H7 (cell line): ENCODE data around the gene CAPN2. TPM values are rescaled to one million over a fixed set of nuclear protein-coding genes. Genes with fewer than 3 reads are reported as not detected.
A peak's percentile ranks its signal among the peaks of the same experiment; 100 is the strongest.

Experiments
- DNase-seq: peaks from one replicate; pipeline ENCODE4 v3.0.0; 2012
- H3K27me3 ChIP-seq: 2 replicates; pipeline ENCODE4 v1.6.0; 2011; ENCODE audit warnings: mild to moderate bottlenecking, low read length; ENCODE audit not compliant: control insufficient read depth, insufficient read depth
- H3K36me3 ChIP-seq: replicated peaks from 2 replicates; pipeline ENCODE4 v1.5.1; 2011; ENCODE audit warnings: low read length; ENCODE audit not compliant: control insufficient read depth, insufficient read depth
- H3K4me3 ChIP-seq: 2 replicates; pipeline ENCODE4 v1.5.1; 2011; ENCODE audit warnings: low read depth, mild to moderate bottlenecking, control low read depth, low read length, moderate library complexity; ENCODE audit not compliant: insufficient read depth
- total RNA-seq: library from RNA; depleted of rRNA; stranded (reverse); fragments of >200 nt; shearing (Covaris generic); gene quantifications from 2 replicates; pipeline ENCODE4 v1.2.3, GENCODE V29; 2014

The CAPN2 gene
- total RNA-seq, 1 experiment from 2014 or later: 46.8 TPM

DNA sequence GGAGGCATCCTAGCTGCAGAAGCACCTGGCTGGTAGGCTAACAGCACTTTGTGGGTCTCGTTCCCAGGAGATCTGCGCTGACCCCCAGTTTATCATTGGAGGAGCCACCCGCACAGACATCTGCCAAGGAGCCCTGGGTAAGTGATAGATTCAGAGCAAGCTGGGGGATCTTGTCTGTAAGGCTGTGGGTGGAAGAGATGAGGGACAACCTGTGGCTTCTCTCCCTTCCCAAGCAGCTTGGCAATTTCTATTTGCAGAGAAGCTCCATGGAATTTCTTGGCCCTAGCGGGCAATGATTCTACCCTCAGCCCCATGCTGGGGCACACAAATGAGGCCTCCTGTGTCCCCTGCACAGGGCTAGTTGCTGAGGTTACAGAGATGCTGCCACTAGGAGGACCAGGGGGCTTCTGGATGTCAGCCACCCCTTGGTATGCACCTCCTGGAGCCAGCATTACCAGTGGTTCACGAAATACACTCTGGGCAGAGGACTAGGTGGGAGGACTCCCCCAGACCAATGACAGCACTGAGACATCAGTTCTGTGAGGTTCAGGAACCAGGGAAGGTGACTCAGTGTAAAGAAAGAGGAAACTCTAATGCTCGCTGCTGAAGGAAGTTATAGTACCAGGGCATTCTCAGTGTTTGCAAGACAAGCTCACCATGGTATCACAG is 5.5 kb downstream of the CAPN2 start:
- Histone ChIP-seq H3K27me3 (peaks cover 15% of the 10 kb centered on the region), H3K4me3 (no peak overlapping the region), H3K36me3 (0 out of 2 replicates have a peak, but pooled peaks cover 2% of the 10 kb centered on the region)
- DNase-seq: no peak

DNA sequence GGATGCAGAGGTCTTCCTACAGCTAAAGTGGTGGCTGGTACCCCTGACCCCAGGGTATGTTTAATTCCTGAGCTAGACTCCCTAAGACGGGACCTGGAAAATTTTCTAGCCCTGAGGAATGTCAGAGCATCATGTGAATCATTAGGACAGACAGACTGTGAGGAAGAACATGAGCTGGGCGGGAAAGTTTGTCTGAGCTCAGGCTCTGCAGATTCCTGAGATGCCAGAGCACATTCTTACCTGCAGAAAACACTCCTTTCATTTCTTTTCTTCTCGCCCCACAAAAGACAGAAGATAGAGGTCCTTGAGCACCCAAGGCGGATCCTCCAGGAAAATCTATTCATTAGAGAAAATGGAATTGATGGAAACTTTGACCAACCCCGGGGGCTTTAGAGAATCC is 6.5 kb downstream of the CAPN2 start:
- H3K36me3 ChIP-seq: 0 out of 2 replicates have a peak, but pooled peaks cover 2% of the 10 kb centered on the region

DNA sequence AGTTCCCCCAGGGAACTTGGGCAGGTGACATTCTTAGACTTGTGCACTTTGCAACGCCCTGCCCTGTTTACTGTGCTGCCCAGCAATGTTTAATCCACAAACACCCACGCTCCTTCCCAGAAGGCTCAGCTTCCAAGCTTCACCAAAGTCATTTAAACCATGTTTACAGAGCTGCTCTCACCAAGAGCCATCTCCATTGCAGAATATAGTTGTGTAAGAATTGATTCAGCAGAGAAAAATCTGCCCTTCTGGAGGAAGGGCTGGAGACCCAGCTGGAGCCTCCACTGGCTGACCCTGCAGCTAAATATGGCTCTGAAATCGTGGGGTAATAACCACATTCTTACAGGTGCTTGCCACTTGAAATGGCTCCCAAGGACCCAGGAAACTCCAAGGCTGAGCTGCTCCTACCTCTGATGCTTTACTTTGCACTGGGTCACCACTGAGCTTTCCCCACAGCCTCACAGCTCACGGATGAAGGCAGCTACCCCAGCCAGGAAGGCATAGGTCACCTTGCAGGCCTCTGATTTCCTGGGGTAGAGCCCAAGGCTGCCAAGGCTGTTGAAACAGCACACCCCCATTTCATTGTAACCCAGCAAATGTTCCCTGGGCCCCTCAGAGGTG is 8.7 kb downstream of the CAPN2 start:
- no peak for DNase-seq
- Histone ChIP-seq H3K27me3 (peaks cover 5% of the 10 kb centered on the region; the same call in 1 of the 2 replicates), H3K4me3 (no peak overlapping the region), H3K36me3 (0 out of 2 replicates have a peak, but pooled peaks cover 2% of the 10 kb centered on the region)

More for the DNA sequence above, 6.5 kb downstream of the CAPN2 start:
- Histone ChIP-seq H3K27me3 (peaks cover 5% of the 10 kb centered on the region; the same call in 1 of the 2 replicates), H3K4me3 (no peak overlapping the region)
- DNase-seq: no peak

DNA sequence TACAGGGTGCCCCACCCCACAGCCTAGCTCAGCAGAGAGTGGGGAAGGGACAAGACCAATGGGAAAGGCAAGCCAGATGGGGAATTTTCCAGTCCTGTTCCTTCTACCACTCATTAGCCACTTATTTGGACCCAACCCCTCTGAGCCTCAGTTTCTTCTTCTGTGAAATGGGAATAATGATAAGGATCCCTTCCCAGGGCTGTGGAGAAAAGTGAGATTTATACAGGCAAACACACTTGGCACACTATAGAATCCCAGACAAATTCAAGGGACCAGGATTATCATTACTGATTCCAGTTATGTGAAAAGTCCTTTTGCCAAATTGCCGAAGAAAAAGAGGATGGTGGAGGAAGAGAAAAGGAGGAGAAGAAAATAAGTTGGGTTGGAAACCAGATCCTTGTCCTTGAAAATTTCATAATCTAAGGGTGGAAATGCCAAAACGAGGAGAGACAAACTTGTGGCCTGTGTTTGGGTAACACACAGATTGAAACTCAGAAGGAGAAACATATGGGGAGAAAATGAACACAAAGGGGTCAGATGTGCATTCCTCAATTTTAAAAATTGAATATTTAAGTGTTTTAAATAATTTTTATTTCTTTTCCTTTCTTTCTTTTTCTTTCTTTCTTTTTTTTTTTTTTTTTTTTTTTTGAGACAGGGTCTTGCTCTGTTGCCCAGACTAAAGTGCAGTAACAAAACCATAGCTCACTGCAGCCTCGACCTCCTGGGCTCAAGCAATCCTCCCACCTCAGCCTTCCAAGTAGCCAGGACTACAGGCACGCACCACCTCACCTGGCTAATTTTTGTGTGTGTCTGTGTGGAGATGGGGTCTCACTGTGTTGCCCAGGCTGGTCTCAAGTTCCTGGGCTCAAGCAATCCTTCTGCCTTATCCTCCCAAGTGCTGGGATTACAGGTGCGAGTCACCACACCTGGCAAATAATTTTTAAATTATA is 9.6 kb downstream of the CAPN2 start:
- Histone ChIP-seq H3K27me3 (peaks cover 5% of the 10 kb centered on the region; the same call in 1 of the 2 replicates), H3K36me3 (0 out of 2 replicates have a peak, but pooled peaks cover 2% of the 10 kb centered on the region), H3K4me3 (no peak overlapping the region)
- DNase-seq: no peak

DNA sequence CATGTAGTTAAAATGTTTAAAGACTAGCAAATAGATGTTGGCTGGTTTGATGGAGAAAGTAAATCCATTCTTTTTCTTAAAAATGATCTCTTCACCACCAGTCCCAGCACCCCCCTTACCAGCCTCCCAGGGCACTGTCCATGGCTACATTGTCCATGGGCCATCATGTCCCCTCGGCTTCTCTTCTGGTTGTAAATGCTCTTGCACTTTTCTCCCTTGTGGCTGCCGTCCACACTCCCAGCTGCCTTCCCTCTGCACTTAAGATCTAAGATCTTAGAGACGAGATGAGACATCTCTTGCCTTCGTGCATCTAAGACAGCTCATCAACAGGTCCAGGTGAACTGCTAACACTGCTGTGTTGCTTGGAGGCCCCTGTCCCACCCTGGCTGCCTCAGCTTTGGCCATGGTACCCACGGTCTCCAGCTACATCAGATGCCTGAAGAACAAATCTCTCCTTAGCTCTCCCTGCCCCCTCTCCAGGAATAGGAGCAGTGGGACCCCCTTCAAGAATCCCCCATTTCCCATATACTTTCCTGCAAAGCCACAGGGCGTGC is 11.1 kb downstream of the CAPN2 start:
- peaks cover 11% of the 10 kb centered on the region for H3K27me3 ChIP-seq
- no peak overlapping the region for H3K4me3 ChIP-seq
- DNase-seq: no peak
- no peaks in the 10 kb centered on the region for H3K36me3 ChIP-seq

DNA sequence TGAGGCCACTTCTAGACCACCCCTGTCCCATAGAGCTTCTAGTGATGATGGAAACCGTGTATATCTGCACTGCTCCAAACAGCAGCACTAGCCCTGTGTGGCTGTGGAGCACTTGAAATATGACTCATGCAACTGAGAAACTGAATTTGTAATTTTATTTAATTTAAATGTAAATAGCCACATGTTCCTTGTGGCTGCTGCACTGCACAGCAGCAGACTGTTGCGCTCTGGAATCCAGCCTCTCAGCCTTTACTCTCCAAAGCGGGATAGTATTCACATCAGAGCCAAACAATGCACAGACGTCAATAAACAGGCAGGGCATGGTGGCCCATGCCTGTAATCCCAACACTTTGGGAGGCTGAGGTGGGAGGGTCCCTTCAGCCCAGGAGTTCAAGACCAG is 12.0 kb downstream of the CAPN2 start:
- DNase-seq: no peak
- Histone ChIP-seq H3K27me3 (peaks cover 20% of the 10 kb centered on the region), H3K4me3 (no peak overlapping the region), H3K36me3 (no peaks in the 10 kb centered on the region; the same call in 1 of the 2 replicates)

DNA sequence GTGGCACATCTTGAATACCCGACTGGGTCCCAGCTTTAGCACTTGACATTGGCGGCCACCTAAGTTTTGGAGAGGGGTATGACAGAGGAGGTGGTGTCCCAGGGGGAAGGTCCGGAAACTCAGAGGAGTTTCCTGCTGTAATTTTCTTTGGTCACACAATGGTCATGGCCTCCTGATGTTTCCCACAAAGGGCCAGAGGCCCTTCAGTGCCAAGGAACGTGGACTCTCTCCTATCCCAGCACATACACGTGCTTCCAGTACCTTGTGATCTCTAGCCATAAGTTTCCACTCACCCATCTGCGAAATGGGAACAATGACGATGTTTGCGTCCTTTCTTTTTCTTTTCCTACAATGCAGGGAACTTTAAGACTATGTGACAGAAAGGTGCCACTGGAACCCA is 13.2 kb downstream of the CAPN2 start:
- Histone ChIP-seq H3K36me3 (no peaks in the 10 kb centered on the region; the same call in 1 of the 2 replicates), H3K4me3 (no peak overlapping the region), H3K27me3 (peaks cover 23% of the 10 kb centered on the region)
- DNase-seq: no peak

DNA sequence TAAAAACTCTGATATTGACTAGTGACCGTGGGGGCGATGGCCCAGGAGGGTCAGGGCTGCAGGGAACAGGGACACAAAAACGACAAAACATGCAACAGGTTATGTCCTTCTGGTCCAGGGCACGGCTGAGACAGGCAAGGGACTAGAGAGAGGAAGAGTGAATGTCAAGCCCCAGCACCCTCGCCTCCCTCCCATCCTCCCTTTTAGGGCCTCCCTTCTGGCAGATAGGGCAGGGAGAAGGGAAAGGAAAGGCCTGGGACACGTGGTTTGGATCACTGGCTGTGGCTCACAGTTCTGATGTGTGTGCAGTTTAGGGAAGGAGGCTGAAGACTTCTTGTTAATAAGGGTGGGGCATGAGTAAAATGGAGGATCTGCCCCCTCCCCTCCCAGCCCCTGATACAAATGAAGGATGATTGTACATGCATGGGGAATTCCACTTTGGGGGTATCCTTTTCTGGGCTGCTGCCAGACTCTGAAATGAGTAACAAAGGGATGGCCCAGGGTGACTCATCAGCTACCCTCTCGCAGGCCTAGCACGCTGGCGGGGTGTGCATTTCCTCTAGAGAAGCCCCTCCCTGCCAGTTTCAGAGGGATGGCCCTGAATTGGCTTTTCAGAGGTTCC is 14.2 kb downstream of the CAPN2 start:
- DNase-seq: peak; percentile 80
- H3K36me3 ChIP-seq: no peaks in the 10 kb centered on the region; the same call in 1 of the 2 replicates
- no peak overlapping the region for H3K4me3 ChIP-seq
- peaks cover 31% of the 10 kb centered on the region for H3K27me3 ChIP-seq

DNA sequence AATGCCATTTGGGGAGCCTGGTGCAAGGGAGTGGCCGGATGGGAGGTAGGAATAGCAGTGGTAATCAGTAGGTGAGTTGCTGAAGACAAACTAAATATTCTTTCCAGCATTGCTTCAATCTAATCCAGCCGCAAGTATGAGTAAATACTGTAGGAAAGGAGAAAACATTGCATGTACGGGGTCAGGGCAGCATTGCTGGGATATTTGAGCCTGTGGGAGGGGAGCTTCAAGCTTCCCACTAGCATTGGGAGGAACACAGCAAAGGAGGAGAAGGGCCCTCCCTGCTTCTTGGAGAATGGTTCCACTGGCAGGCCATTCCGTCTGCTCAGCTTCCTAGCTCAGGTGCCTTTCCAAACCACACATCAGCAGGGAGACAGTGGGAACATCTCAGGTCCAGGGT is 15.2 kb downstream of the CAPN2 start:
- H3K27me3 ChIP-seq: peaks cover 36% of the 10 kb centered on the region
- H3K4me3 ChIP-seq: no peak overlapping the region
- H3K36me3 ChIP-seq: no peaks in the 10 kb centered on the region; the same call in 1 of the 2 replicates
- peak; percentile 17 for DNase-seq

DNA sequence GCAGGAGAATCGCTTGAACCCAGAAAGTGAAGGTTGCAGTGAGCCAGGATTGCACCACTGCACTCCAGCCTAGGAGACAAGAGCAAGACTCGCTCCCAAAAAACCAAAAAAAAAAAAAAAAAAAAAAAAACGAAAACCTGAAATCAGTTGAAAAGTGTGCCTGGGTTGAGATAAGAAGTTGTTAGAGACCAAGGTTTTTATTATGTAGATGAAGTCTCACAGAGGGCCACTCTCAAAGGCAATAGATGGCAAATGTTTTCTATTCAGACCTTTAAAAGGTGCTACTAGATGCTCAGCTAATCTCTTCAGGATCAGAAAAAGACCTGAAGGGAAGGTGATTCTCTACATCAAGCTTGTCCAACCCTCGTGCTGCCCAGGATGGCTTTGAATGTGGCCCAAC is 17.6 kb downstream of the CAPN2 start:
- peak; percentile 22 for DNase-seq
- Histone ChIP-seq H3K4me3 (no peak overlapping the region), H3K36me3 (no peaks in the 10 kb centered on the region; the same call in 1 of the 2 replicates), H3K27me3 (peaks cover 38% of the 10 kb centered on the region)

DNA sequence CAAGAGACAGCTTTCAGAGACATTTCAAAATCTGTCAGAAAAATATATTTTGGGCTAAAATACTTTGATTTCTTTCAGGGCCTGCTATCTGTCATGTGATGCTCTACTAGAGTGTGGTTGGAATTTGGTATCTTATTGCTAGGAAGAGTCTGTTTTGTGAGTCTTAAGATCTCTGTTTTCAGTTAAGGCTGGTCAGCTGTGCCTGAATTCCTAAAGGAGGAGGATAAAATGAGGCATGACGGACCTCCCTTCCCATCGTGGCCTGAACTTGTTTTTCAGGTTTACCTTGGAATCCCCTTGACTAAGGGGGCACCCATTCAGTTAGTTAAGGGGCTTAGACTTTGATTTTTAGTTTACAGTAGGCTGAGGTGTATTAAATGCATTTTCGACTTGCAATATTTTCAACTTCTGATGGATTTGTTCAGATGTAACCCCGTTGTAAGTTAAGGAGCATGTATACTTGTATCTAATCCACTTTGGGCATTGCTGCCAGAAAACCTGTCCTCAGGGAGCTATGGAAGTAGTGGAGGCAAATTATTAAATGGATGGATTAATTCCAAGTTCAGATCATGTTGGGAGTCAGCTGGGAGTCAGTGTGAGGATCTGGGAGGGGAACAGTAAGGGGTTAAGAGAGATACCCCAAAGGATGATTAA is 18.3 kb downstream of the CAPN2 start:
- no peak for DNase-seq
- Histone ChIP-seq H3K27me3 (peaks cover 38% of the 10 kb centered on the region), H3K4me3 (no peak overlapping the region), H3K36me3 (no peaks in the 10 kb centered on the region; the same call in 1 of the 2 replicates)

DNA sequence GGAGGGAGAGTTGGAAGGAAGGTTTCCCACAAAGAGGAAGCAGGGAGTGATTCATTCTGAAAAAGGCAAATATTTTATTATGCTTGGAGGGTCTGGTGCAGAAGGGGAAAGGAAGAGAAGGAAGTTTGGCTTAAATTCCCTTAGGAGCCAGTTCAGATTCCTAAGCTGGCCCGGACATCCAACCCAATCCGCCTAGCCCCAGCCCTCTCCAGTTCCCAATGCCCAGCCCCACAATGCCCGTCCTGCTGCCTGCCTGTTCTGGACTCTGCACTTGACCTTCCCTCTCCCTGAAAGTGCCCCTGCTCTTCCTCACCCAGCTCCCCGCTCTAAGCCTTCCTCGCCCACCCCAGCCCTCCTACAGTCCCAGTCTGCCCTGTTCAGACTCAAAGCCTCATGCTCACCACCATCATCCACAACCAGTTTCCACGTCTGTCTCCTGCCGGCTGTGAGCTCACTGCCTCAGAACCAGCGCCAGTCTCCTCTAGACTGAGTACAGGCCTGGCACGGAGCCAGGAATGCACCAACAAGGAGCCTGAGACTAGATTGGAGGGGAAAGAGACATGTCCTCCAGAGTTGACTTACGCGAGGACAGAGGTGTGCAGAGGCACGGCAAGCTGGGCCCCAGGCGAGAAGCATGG is 18.9 kb downstream of the CAPN2 start:
- H3K27me3 ChIP-seq: peaks cover 38% of the 10 kb centered on the region
- H3K36me3 ChIP-seq: no peaks in the 10 kb centered on the region; the same call in 1 of the 2 replicates
- DNase-seq: no peak
- no peak overlapping the region for H3K4me3 ChIP-seq
